ENCODE measurements around the gene TARP.
"Not testable (repeated sequence)": the region's sequence is repeated elsewhere in the genome, so short reads cannot be mapped to it uniquely, and the experiment has no call there.

TARP gene

GRCh38 chr7:38248069-38248567 lies 25.3 kb downstream of the TARP start:
- DNase-seq (ENCODE audit: low spot score), result no peak
- H3K4me1 ChIP-seq (ENCODE audit: insufficient read depth), result no peaks in the 10 kb centered on the region
- no peaks in the 10 kb centered on the region for H3K27me3 ChIP-seq
- H3K4me2 ChIP-seq, result no peak overlapping the region
- H2AFZ ChIP-seq, result no peak overlapping the region
- no peak overlapping the region for H3K27ac ChIP-seq
- H4K20me1 ChIP-seq (ENCODE audit: insufficient read depth, poor library complexity, severe bottlenecking), result no peaks in the 10 kb centered on the region
- no peaks in the 10 kb centered on the region for H3K9me3 ChIP-seq (ENCODE audit: low read depth)
- TF ChIP-seq CTCF (IDR thresholded peaks at IDR 0.05; ENCODE audit: poor library complexity), result no peak
- TF ChIP-seq EZH2 (IDR thresholded peaks at IDR 0.05; ENCODE audit: borderline replicate concordance), result no peak
- no peak for TF ChIP-seq EZH2phosphoT487 (IDR thresholded peaks at IDR 0.05; ENCODE audit: low read depth, severe bottlenecking, unreplicated experiment)
- H3K79me2 ChIP-seq, result no peaks in the 10 kb centered on the region
- H3K36me3 ChIP-seq (replicated peaks; ENCODE audit: insufficient read depth, low read depth), result no peaks in the 10 kb centered on the region
- H3K4me3 ChIP-seq, result no peak overlapping the region
- 87% methylated on average over 5 of the region's 5 CpGs for WGBS (ENCODE audit: low lambda C conversion rate, missing lambda C conversion rate)
- H3K9me2 ChIP-seq (replicated peaks; ENCODE audit: insufficient read depth), result no peaks in the 10 kb centered on the region

- TF ChIP-seq EZH2phosphoT487 (IDR thresholded peaks at IDR 0.05; ENCODE audit: low read depth, severe bottlenecking, unreplicated experiment), result no peak
- TF ChIP-seq EZH2 (IDR thresholded peaks at IDR 0.05; ENCODE audit: borderline replicate concordance), result no peak
- no peak for TF ChIP-seq CTCF (IDR thresholded peaks at IDR 0.05; ENCODE audit: poor library complexity)
- no peaks in the 10 kb centered on the region for H3K9me2 ChIP-seq (replicated peaks; ENCODE audit: insufficient read depth)
- H3K27ac ChIP-seq, result no peak overlapping the region
- H3K4me1 ChIP-seq (ENCODE audit: insufficient read depth), result no peaks in the 10 kb centered on the region
- 76% methylated on average over 3 of the region's 3 CpGs for WGBS (ENCODE audit: low lambda C conversion rate, missing lambda C conversion rate)
- no peak overlapping the region for H3K4me3 ChIP-seq
- no peaks in the 10 kb centered on the region for H4K20me1 ChIP-seq (ENCODE audit: insufficient read depth, poor library complexity, severe bottlenecking)
- no peak overlapping the region for H3K4me2 ChIP-seq
- DNase-seq (ENCODE audit: low spot score), result no peak
- no peak overlapping the region for H2AFZ ChIP-seq
- H3K36me3 ChIP-seq (replicated peaks; ENCODE audit: insufficient read depth, low read depth), result no peaks in the 10 kb centered on the region
- no peaks in the 10 kb centered on the region for H3K9me3 ChIP-seq (ENCODE audit: low read depth)
- no peaks in the 10 kb centered on the region for H3K27me3 ChIP-seq
- no peaks in the 10 kb centered on the region for H3K79me2 ChIP-seq
Observed at GRCh38 chr7:38245409-38245977, 27.9 kb downstream of the TARP start.

- no peak for DNase-seq (ENCODE audit: low spot score)
- TF ChIP-seq EZH2 (IDR thresholded peaks at IDR 0.05; ENCODE audit: borderline replicate concordance) (no peak), EZH2phosphoT487 (IDR thresholded peaks at IDR 0.05; ENCODE audit: low read depth, severe bottlenecking, unreplicated experiment) (no peak), CTCF (IDR thresholded peaks at IDR 0.05; ENCODE audit: poor library complexity) (no peak)
- H3K4me3 ChIP-seq, result no peak overlapping the region
- no peak overlapping the region for H3K4me2 ChIP-seq
- no peaks in the 10 kb centered on the region for H3K36me3 ChIP-seq (replicated peaks; ENCODE audit: insufficient read depth, low read depth)
- no peak overlapping the region for H2AFZ ChIP-seq
- WGBS (ENCODE audit: low lambda C conversion rate, missing lambda C conversion rate), result 80% methylated on average over 14 of the region's 14 CpGs
- H3K4me1 ChIP-seq (ENCODE audit: insufficient read depth), result no peaks in the 10 kb centered on the region
- H4K20me1 ChIP-seq (ENCODE audit: insufficient read depth, poor library complexity, severe bottlenecking), result no peaks in the 10 kb centered on the region
- H3K9me2 ChIP-seq (replicated peaks; ENCODE audit: insufficient read depth), result no peaks in the 10 kb centered on the region
- no peaks in the 10 kb centered on the region for H3K27me3 ChIP-seq
- no peak overlapping the region for H3K27ac ChIP-seq
- H3K9me3 ChIP-seq (ENCODE audit: low read depth), result no peaks in the 10 kb centered on the region
- H3K79me2 ChIP-seq, result no peaks in the 10 kb centered on the region
Observed at GRCh38 chr7:38244516-38244915, 28.9 kb downstream of the TARP start.

- 87% methylated on average over 5 of the region's 5 CpGs for WGBS (ENCODE audit: low lambda C conversion rate, missing lambda C conversion rate)
Observed at GRCh38 chr7:38243345-38243744, 30.1 kb downstream of the TARP start.

More at GRCh38 chr7:38243345-38243744, 30.1 kb downstream of the TARP start:
- H3K4me2 ChIP-seq; H3K4me3 ChIP-seq; H4K20me1 ChIP-seq (ENCODE audit: insufficient read depth, poor library complexity, severe bottlenecking); H3K27me3 ChIP-seq; H3K4me1 ChIP-seq (ENCODE audit: insufficient read depth); H3K79me2 ChIP-seq; H2AFZ ChIP-seq; H3K9me3 ChIP-seq (ENCODE audit: low read depth); H3K36me3 ChIP-seq (replicated peaks; ENCODE audit: insufficient read depth, low read depth); H3K27ac ChIP-seq; DNase-seq (ENCODE audit: low spot score); H3K9me2 ChIP-seq (replicated peaks; ENCODE audit: insufficient read depth): not testable (repeated sequence)

All from hepatocyte (in vitro differentiated cells).